GM21786 (cell line): ENCODE data around the gene SLC43A3.

Experiments
- ATAC-seq: cut with Tn5 transposase; IDR thresholded peaks from one replicate; pipeline ENCODE4 v1.9.1; 2021; ENCODE audit not compliant: unreplicated experiment

The SLC43A3 gene

GRCh38 chr11:57390535-57390934 lies 36.4 kb downstream of the SLC43A3 start, which contains the start of gene PRG2:
PRG2 (minus strand) TSS chr11:57390650; CDS start chr11:57389944, 706 bp downstream.
- no peak for ATAC-seq

- ATAC-seq: no peak
Measured at GRCh38 chr11:57387289-57388030, 39.5 kb downstream of the SLC43A3 start.

DNA sequence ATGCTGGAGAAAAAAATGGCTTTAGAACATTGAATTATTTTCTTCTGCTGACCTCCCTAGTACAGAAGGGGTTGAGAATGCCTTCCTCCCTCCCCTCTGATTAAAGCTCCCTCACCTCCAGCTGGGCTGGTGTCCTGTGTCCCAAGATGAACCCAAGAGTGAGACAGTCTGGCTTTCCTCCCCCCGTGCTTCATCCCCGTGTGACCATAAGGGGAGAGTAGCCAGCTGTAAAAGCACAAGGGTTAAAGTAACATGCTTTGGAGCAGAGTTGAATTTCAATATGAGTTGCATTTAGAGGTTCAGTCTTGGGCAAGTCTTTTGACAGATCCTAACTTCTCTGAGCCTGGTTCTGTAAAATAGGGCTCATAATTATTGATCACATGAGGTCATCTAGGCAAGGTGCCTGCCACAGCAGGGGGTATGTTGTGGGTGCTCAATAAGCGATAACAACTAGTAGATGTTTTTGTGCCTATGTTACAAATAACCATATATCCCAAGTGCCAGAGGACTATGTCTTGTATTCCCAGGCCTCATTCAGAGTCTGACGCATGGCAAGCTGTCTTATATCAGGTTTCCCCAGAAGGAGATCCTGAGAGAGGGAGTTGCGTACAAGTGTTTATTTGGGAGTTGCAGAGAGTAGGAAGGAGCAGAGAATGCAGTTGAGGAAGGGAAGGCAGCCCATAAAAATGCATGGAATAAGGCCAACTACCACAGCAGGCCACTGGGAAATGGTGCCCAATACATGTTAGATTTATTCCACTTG lies 40.6 kb downstream of the SLC43A3 start:
- ATAC-seq: no peak

- ATAC-seq: no peak
Measured at GRCh38 chr11:57380975-57381374, 45.9 kb downstream of the SLC43A3 start, which contains the start of gene PRG3. PRG3 (minus strand) TSS chr11:57381150; CDS start chr11:57380708, 442 bp downstream.

DNA sequence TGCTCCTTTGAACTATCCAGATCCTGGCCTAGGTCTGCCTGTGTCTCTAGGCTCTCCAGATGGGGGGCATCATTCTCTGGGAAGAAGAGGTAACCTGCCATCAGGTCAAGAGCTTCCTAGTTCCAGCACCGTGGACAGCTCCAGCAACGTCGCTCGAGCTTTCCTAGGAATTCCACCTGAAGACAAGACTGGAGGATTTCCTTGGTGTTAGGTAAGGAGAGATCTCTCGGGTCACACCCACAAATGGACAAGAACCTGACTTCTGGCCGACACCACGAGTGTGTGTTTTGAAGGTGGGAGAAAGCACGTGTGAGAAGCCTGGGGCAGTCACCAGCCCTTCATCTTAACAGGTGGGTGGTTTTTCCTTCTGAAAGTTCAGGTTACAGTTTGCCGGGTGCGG lies 47.2 kb downstream of the SLC43A3 start:
- no peak for ATAC-seq

GRCh38 chr11:57378186-57378585 lies 48.7 kb downstream of the SLC43A3 start:
- no peak for ATAC-seq

GRCh38 chr11:57377107-57377506 lies 49.8 kb downstream of the SLC43A3 start:
- ATAC-seq: no peak

GRCh38 chr11:57376095-57377090 lies 50.5 kb downstream of the SLC43A3 start:
- ATAC-seq: no peak

DNA sequence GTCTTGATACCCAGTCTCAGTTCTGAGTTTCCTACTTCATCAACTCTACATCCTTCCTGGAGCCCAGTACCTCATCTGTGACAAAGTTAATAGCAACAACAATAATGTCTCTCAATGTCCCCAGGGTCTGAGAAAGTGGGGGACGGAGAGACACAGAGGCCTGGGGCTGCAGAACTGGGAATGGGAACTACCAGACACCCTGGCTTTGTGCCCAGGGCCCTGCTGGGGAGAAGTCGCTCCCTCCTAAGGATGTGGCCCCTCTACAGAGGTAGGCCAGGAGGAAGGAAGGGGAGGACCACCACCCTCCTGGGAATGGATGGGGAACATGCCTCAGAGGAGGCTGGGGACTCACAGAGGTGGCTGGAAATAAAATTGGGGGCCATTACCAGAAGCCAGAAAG lies 51.4 kb downstream of the SLC43A3 start:
- ATAC-seq: no peak

GRCh38 chr11:57374966-57375365 lies 52.0 kb downstream of the SLC43A3 start:
- ATAC-seq: no peak

GRCh38 chr11:57373146-57373545 lies 53.8 kb downstream of the SLC43A3 start:
- no peak for ATAC-seq

- ATAC-seq: no peak
Measured at GRCh38 chr11:57370941-57371340, 56.0 kb downstream of the SLC43A3 start.

- no peak for ATAC-seq
Measured at GRCh38 chr11:57370251-57370650, 56.7 kb downstream of the SLC43A3 start.

DNA sequence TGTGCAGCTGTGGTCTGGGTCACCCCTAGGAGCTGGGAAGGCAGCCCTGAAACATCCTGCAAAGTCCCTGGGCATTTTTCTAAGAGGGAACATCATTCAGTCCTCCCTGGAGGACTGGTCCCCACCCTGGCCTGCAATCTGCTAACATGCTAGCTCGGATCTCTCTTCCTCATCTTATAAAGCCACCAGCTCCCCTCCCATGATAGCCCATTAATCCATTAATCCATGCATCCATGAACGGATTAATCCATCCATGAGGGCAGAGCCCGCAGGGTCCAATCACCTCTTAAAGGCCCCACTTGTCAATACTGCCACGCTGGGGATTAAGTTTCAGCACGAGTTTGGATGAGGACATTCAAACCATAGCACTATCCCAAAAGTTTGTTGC lies 58.1 kb downstream of the SLC43A3 start:
- no peak for ATAC-seq

DNA sequence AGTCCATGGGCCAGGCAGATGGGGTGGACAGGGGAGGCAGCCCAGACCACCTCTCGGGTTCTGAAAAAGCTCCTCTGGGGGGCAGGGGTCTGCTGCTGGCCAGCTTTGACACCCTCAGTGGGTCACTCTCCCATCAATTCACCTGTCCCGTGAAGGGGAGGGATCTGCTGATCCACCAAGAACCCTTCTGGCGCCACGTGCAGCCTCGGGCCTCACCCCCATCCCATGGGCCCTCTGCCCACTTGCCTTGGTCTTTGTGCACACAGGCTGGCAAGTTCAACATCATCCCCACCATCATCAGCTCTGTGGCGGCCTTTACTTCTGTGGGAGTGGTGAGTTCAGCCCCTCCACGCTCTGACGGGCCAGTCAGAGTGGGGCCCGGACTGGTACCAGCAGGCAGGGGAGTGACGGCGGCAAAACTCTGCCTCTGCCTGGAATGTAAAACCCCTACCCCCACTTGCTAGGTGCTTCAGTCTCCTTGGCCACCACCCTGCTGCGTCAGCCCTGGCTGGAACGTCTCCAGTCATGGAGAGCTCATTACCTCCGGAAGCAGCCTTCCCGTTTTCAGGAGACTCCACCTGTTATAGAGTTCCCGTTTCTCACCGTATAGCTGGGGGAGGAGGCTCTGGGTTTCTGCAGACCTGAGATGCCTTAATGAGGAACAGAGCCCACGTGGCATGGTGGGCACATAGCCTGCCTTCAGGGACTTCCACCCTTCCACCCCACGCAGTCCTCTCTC lies 58.6 kb downstream of the SLC43A3 start:
- ATAC-seq: no peak

DNA sequence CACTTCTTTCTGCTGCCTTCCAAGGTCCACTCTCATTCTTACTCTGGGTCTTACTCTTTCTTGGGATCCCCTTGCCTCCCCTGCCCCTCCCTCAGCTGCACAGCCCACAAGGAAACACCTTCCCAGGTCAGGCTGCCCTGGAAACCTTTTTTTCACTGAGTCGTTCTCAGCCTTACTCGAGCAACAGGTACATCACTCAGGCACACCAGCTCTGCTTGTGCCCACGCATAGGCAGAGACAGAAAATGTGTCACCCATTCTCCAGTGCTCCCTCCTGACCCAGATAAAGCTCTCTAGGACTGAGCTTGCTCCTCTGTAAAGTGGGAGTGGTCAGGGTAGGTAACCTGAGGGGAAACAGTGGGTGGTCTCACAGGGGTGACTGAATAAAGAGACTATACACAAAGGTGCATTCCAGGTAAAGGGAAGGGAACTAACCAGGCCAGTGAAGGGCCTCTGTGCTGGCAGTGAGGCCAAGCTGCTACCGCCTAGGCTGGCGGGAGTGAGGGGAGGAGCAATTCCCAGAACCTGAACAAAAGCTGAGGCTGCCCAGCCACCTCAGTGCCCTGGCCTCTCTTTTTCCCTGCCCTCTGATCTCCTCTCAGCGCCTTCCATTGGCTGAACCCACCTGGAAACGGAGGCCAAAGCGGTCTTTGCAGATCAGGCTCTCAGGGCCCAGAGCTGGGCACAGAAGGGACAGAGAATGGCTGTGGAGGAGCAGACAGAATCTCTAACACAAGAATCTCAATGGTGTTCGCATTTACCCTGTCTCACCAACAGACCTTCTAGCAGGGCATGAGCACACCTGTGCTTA lies 61.9 kb downstream of the SLC43A3 start:
- no peak for ATAC-seq

DNA sequence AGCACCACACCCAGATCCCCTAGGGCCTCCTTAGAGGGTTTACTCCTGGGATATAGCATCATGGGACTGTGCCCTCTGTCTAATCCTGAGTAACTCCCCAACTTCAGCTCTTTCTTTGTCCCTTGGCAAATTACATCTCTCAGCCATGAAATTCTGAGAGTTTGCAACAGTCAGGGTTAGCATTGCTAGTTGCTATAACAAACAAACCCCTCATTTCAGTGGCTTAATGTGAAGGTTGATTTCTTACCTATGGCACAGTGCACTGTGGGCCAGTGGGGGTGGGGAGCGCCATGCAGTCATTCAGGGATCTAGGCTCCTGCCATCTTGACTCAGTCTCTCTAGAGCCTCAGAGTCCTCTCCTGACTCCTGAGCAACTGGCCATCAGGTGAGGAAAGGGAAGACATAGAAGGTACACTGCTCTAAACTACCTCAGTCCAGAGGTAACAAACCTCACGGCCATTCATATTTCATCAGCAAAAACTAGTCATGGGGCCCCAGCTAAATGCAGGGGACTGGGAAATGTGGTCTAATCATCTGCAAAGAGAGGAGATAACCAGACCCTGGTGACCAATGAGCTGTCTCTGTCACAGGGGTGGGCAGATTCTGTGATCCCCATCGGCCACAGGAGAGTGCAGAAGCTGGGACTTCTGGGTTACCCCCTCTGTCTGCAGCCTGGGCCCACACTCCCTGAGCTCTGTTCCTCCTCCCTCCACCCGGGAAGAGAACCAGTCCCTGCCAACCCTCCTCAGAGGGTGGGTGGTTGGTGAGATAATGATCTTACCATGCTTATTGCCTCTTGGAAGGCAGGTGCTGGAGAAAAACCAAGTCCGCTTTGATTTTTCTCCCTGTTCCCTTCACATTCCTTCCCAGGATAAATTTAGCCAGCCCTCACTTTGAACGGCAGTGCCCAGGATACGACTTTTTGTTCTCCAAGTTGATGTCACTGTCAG lies 63.5 kb downstream of the SLC43A3 start:
- no peak for ATAC-seq

GRCh38 chr11:57361926-57362325 lies 65.0 kb downstream of the SLC43A3 start:
- no peak for ATAC-seq
